Endodermal cell (in vitro differentiated cells): ENCODE data around the gene TAF10. TPM values are rescaled to one million over a fixed set of nuclear protein-coding genes. Genes with fewer than 3 reads are reported as not detected.

Experiments
- DNase-seq: peaks from one replicate; pipeline ENCODE4 v3.0.0-alpha.2; 2017
- H3K27ac ChIP-seq: 2 replicates; pipeline ENCODE4 v1.5.1; 2013; ENCODE audit warnings: mild to moderate bottlenecking, low read depth, low read length, moderate library complexity
- H3K27me3 ChIP-seq: 2 replicates; pipeline ENCODE4 v1.6.1; 2013; ENCODE audit warnings: mild to moderate bottlenecking, low read length, moderate library complexity; ENCODE audit not compliant: insufficient read depth, control insufficient read depth, poor library complexity, severe bottlenecking
- H3K36me3 ChIP-seq: 2 replicates; pipeline ENCODE4 v1.7.0; 2013; ENCODE audit warnings: mild to moderate bottlenecking, low read length, moderate library complexity; ENCODE audit not compliant: control insufficient read depth, insufficient read depth
- H3K4me1 ChIP-seq: one replicate; pipeline ENCODE4 v1.7.0; 2013; ENCODE audit warnings: low read length; ENCODE audit not compliant: control insufficient read depth, insufficient read depth
- H3K4me3 ChIP-seq: 2 replicates; pipeline ENCODE4 v1.5.1; 2013; ENCODE audit warnings: mild to moderate bottlenecking, low read length, moderate library complexity
- H3K9ac ChIP-seq: 2 replicates; pipeline ENCODE4 v1.6.1; 2013; ENCODE audit warnings: mild to moderate bottlenecking, low read length, moderate library complexity; ENCODE audit not compliant: poor library complexity, severe bottlenecking; ENCODE audit errors: extremely low read depth
- H3K9me3 ChIP-seq: 2 replicates; pipeline ENCODE4 v1.6.1; 2013; ENCODE audit warnings: mild to moderate bottlenecking, low read length, moderate library complexity; ENCODE audit not compliant: control insufficient read depth
- H3K27ac Mint-ChIP-seq: 2 replicates; pipeline ENCODE4 v1.8.0; 2020; ENCODE audit warnings: mixed read lengths
- H3K27me3 Mint-ChIP-seq: 2 replicates; pipeline ENCODE4 v1.8.0; 2021; ENCODE audit warnings: mild to moderate bottlenecking, mixed read lengths; ENCODE audit not compliant: insufficient read depth
- H3K36me3 Mint-ChIP-seq: 2 replicates; pipeline ENCODE4 v1.8.0; 2020; ENCODE audit warnings: low read depth, mixed read lengths
- H3K4me1 Mint-ChIP-seq: 2 replicates; pipeline ENCODE4 v1.8.0; 2020; ENCODE audit warnings: mixed read lengths
- H3K4me3 Mint-ChIP-seq: 2 replicates; pipeline ENCODE4 v1.8.0; 2020; ENCODE audit warnings: mild to moderate bottlenecking, moderate library complexity, mixed read lengths
- H3K9me3 Mint-ChIP-seq: 2 replicates; pipeline ENCODE4 v1.8.0; 2020; ENCODE audit warnings: mild to moderate bottlenecking, mixed read lengths
- CTCF ChIP-seq: fragments of 200-600 bp; sonication (generic); conservative IDR thresholded peaks from 2 replicates; pipeline ENCODE4 v1.5.0; 2021; ENCODE audit warnings: antibody characterized with exemption, mild to moderate bottlenecking
- WGBS, 2 experiments: methylation state at CpG; one replicate each; pipeline versions ENCODE4 v1.1.5 to v1.1.7; 2013; ENCODE audit warnings: missing lambda C conversion rate in 2 of 2, mixed read lengths in 1 of 2; ENCODE audit not compliant: insufficient coverage in 1 of 2, insufficient read length in 1 of 2; 5-methylcytosine and 5-hydroxymethylcytosine counted together
- total RNA-seq, 2 donors: library from RNA; stranded (reverse); fragmentation: NEBNext Ultra II Directional in 1 of 2; extraction: Animal tissue kit (Norgen Biotek cat#: 25700) in 1 of 2; gene quantifications; 2 replicates in 1 of 2; 3 replicates in 1 of 2; pipeline ENCODE4 v1.2.1, GENCODE V29; 2021

Gene TAF10
- total RNA-seq, 2 donors from 2014 or later, result 168 to 202 TPM

DNA sequence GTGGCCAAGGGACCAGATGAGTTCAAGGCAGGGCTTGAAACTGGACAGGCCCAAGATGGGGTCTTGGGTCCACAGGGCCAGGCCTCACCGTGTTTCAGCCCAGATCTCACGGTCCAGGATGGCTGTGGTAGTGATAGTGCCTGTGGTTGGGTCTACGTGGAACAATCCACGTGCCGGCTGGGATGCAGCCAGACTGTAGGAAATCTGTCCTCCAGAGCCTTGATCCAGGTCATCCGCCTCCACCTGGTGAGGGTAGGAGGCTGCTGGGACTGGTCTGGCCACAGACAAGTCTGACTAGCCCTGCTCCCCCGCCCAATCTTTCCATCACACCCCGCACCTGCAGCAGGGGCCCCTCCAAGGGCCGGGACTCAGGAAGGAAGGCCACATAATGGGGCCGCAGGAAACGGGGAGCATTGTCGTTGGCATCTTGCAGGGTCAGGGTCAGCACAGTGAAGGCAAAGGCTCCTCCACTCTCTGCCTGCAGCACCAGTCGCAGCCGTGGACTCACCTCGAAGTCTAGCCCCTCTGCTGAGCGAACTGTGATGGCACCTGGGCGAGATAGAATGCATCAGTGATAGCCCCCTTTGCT lies 13.9 kb upstream of the TAF10 start:
- 93 to 94% methylated on average over 11 to 17 of the region's 17 CpGs for WGBS, 2 experiments
- H3K27me3 ChIP-seq, result peaks cover 17% of the 10 kb centered on the region
- H3K9me3 ChIP-seq, result no peaks in the 10 kb centered on the region
- TF ChIP-seq CTCF, result no peak
- peaks cover 2% of the 10 kb centered on the region for H3K4me1 Mint-ChIP-seq
- DNase-seq, result no peak
- H3K4me3 Mint-ChIP-seq, result no peak overlapping the region
- H3K27ac Mint-ChIP-seq, result no peak overlapping the region
- no peak overlapping the region for H3K27ac ChIP-seq
- H3K36me3 ChIP-seq, result peaks cover 48% of the 10 kb centered on the region
- H3K9ac ChIP-seq, result no peak overlapping the region
- H3K4me3 ChIP-seq, result no peak overlapping the region
- peaks cover 17% of the 10 kb centered on the region for H3K36me3 Mint-ChIP-seq
- no peaks in the 10 kb centered on the region for H3K9me3 Mint-ChIP-seq
- peaks cover 26% of the 10 kb centered on the region for H3K27me3 Mint-ChIP-seq
- peaks cover 6% of the 10 kb centered on the region for H3K4me1 ChIP-seq

- no peaks in the 10 kb centered on the region for H3K9me3 ChIP-seq
Measured at GRCh38 chr11:6625156-6625831, 13.3 kb upstream of the TAF10 start.

More at GRCh38 chr11:6625156-6625831, 13.3 kb upstream of the TAF10 start:
- DNase-seq, result no peak
- Mint-ChIP-seq H3K4me1 (no peaks in the 10 kb centered on the region), H3K27me3 (peaks cover 20% of the 10 kb centered on the region), H3K4me3 (no peak overlapping the region), H3K9me3 (no peaks in the 10 kb centered on the region), H3K36me3 (peaks cover 17% of the 10 kb centered on the region), H3K27ac (no peak overlapping the region)
- WGBS, 2 experiments, result 95 to 96% methylated on average over 3 to 12 of the region's 12 CpGs
- TF ChIP-seq CTCF, result no peak
- Histone ChIP-seq H3K36me3 (peaks cover 47% of the 10 kb centered on the region), H3K27ac (no peak overlapping the region), H3K4me1 (peaks cover 7% of the 10 kb centered on the region), H3K4me3 (no peak overlapping the region), H3K9ac (no peak overlapping the region), H3K27me3 (peaks cover 11% of the 10 kb centered on the region)
